NCI-H524 (cell line): Measurements from ENCODE around the gene SMARCD2.

Experiments used
- DNase-seq, 2 experiments: peaks; one replicate each; lab custom pipeline; 2025; lab: John Stamatoyannopoulos, UW

SMARCD2 gene

GRCh38 chr17:63832014-63832413 is 10.5 kb downstream of the SMARCD2 start:
- no peak for DNase-seq

GRCh38 chr17:63831505-63831904 is 11.0 kb downstream of the SMARCD2 start:
- DNase-seq = no peak

GRCh38 chr17:63830904-63831491 is 11.5 kb downstream of the SMARCD2 start:
- DNase-seq = no peak

- no peak for DNase-seq
These were observed 12.2 kb downstream of the SMARCD2 start for GRCh38 chr17:63830278-63830677.

- DNase-seq = no peak
These were observed 13.5 kb downstream of the SMARCD2 start for GRCh38 chr17:63828936-63829335.

- no peak for DNase-seq
These were observed 14.7 kb downstream of the SMARCD2 start for GRCh38 chr17:63827801-63828221.

GRCh38 chr17:63827002-63827800 is 15.3 kb downstream of the SMARCD2 start, which contains the start of the genes FTSJ3 and PSMC5:
TSS of gene FTSJ3 (minus strand) at chr17:63827663. CDS start at chr17:63826902, 761 bp downstream.
TSS of gene PSMC5 (plus strand) at chr17:63827431. CDS start at chr17:63827491, 60 bp downstream.
- peak; percentile 94 to 97 for DNase-seq

GRCh38 chr17:63826468-63827001 is 15.9 kb downstream of the SMARCD2 start:
- DNase-seq = no peak

- DNase-seq = no peak
These were observed 18.1 kb downstream of the SMARCD2 start for GRCh38 chr17:63824362-63824761.

- no peak for DNase-seq
These were observed 18.7 kb downstream of the SMARCD2 start for GRCh38 chr17:63823659-63824331.

- DNase-seq = no peak
These were observed 19.9 kb downstream of the SMARCD2 start for GRCh38 chr17:63822537-63822936.

- no peak for DNase-seq
These were observed 20.7 kb downstream of the SMARCD2 start for GRCh38 chr17:63821804-63822203.

- DNase-seq = no peak
These were observed 21.4 kb downstream of the SMARCD2 start for GRCh38 chr17:63820963-63821561.

GRCh38 chr17:63819585-63820537 is 22.6 kb downstream of the SMARCD2 start:
- DNase-seq = no peak

GRCh38 chr17:63819131-63819530 is 23.4 kb downstream of the SMARCD2 start:
- no peak for DNase-seq

GRCh38 chr17:63817736-63818385 is 24.6 kb downstream of the SMARCD2 start:
- DNase-seq = no peak

GRCh38 chr17:63816669-63817068 is 25.8 kb downstream of the SMARCD2 start:
- no peak for DNase-seq

- DNase-seq = no peak
These were observed 26.4 kb downstream of the SMARCD2 start for GRCh38 chr17:63816123-63816522.

- no peak for DNase-seq
These were observed 32.5 kb downstream of the SMARCD2 start for GRCh38 chr17:63809970-63810369.

GRCh38 chr17:63805591-63805990 is 36.9 kb downstream of the SMARCD2 start:
- DNase-seq = no peak
